Keratinocyte (primary cell): ENCODE measurements around the gene UNC13B. TPM values are rescaled to one million over a fixed set of nuclear protein-coding genes. Genes with fewer than 3 reads are reported as not detected.

Experiments used
- DNase-seq: peaks from one replicate; pipeline ENCODE4 v3.0.0-alpha.2; 2011; ENCODE audit warnings: low read depth, missing footprints, low spot score
- FAIRE-seq: peaks from 2 replicates; lab custom pipeline; 2011; peaks lifted over from hg19 to GRCh38; lab: Jason Lieb, UNC
- H2AFZ ChIP-seq: 2 replicates; pipeline ENCODE4 v1.6.0; 2012; ENCODE audit warnings: low read length, control low read depth, inconsistent platforms; ENCODE audit not compliant: control insufficient read depth
- H3K27ac ChIP-seq: 2 replicates; pipeline ENCODE4 v1.5.1; 2011; ENCODE audit warnings: low read length; ENCODE audit not compliant: control insufficient read depth, insufficient read depth
- H3K27me3 ChIP-seq: 3 replicates; pipeline ENCODE4 v1.6.0; 2011; ENCODE audit warnings: low read length; ENCODE audit not compliant: control insufficient read depth, insufficient read depth; ENCODE audit errors: extremely low read depth
- H3K36me3 ChIP-seq, 2 experiments: 2 replicates in 1 of 2; 3 replicates in 1 of 2; pipeline ENCODE4 v1.5.1; 2011; ENCODE audit warnings: low read length in 2 of 2, mild to moderate bottlenecking in 1 of 2; ENCODE audit not compliant: control insufficient read depth in 2 of 2, insufficient read depth in 2 of 2; ENCODE audit errors: extremely low read depth in 1 of 2
- H3K4me1 ChIP-seq: 3 replicates; pipeline ENCODE4 v1.5.1; 2011; ENCODE audit warnings: low read length; ENCODE audit not compliant: control insufficient read depth, insufficient read depth; ENCODE audit errors: extremely low read depth
- H3K4me2 ChIP-seq: 3 replicates; pipeline ENCODE4 v1.6.0; 2011; ENCODE audit warnings: low read depth, low read length; ENCODE audit not compliant: control insufficient read depth, insufficient read depth; ENCODE audit errors: extremely low read depth
- H3K4me3 ChIP-seq, 3 experiments: fragments of 200-600 bp in 1 of 3; sonication (generic) in 1 of 3; 2 replicates in 2 of 3; 3 replicates in 1 of 3; pipeline ENCODE4 v1.5.1; 2011 to 2016; ENCODE audit warnings: low read length in 3 of 3, mild to moderate bottlenecking in 3 of 3, control low read depth in 2 of 3, inconsistent platforms in 1 of 3, low read depth in 1 of 3, mixed read lengths in 1 of 3, mixed run types in 1 of 3, moderate library complexity in 1 of 3; ENCODE audit not compliant: control insufficient read depth in 2 of 3, insufficient read depth in 2 of 3; ENCODE audit errors: extremely low read depth in 1 of 3
- H3K79me2 ChIP-seq: 2 replicates; pipeline ENCODE4 v1.6.0; 2012; ENCODE audit warnings: low read length; ENCODE audit not compliant: control insufficient read depth, insufficient read depth
- H3K9ac ChIP-seq: 3 replicates; pipeline ENCODE4 v1.6.0; 2011; ENCODE audit warnings: low read length; ENCODE audit not compliant: control insufficient read depth, insufficient read depth; ENCODE audit errors: extremely low read depth
- H3K9me1 ChIP-seq: 3 replicates; pipeline ENCODE4 v1.6.0; 2011; ENCODE audit warnings: low read length; ENCODE audit not compliant: control insufficient read depth, insufficient read depth; ENCODE audit errors: extremely low read depth
- H3K9me3 ChIP-seq: 2 replicates; pipeline ENCODE4 v1.5.1; 2012; ENCODE audit warnings: low read depth, low read length; ENCODE audit not compliant: control insufficient read depth
- H4K20me1 ChIP-seq: 3 replicates; pipeline ENCODE4 v1.6.0; 2011; ENCODE audit warnings: low read length; ENCODE audit not compliant: control insufficient read depth, insufficient read depth; ENCODE audit errors: extremely low read depth
- EZH2 ChIP-seq: IDR thresholded peaks from one replicate; pipeline ENCODE4 v1.6.1; 2012; ENCODE audit warnings: inconsistent platforms, mild to moderate bottlenecking, low read length, moderate library complexity
- dilution Hi-C: fragments of 300-500 bp; cut with MboI; formaldehyde crosslinking; loops from one replicate; pipeline ENCODE4 v1.7.0; 2020; ENCODE audit warnings: low sequenced_read_pairs; ENCODE audit not compliant: extremely low pct_ligation_motif_present
- polyA plus RNA-seq, 5 experiments: library from polyadenylated mRNA; depleted of rRNA in 3 of 5; stranded (reverse) in 3 of 5; stranded (forward) in 1 of 5; unstranded in 1 of 5; fragments of >200 nt; gene quantifications; 1 replicate in 1 of 5; 2 replicates in 3 of 5; 3 replicates in 1 of 5; pipeline versions ENCODE4 v1.2.1 to v1.2.3, GENCODE V29; 2011 to 2012; ENCODE audit warnings: missing spikeins in 2 of 5, low read depth in 1 of 5, low replicate concordance in 1 of 5
- TF ChIP-seq, protein P1 (sequence below), 3 experiments: IDR thresholded peaks in 1 of 3; conservative IDR thresholded peaks in 1 of 3; optimal IDR thresholded peaks in 1 of 3; 2 replicates in 2 of 3; 3 replicates in 1 of 3; pipeline versions ENCODE3 to v1.5.1; 2011; ENCODE audit warnings: low read length in 3 of 3, mild to moderate bottlenecking in 3 of 3, moderate library complexity in 2 of 3, control low read depth in 1 of 3, inconsistent platforms in 1 of 3; ENCODE audit not compliant: insufficient read depth in 2 of 3; ENCODE audit errors: extremely low read depth in 1 of 3

UNC13B gene
- polyA plus RNA-seq, 1 donor (not counting 4 experiments of a cell fraction or from before 2014, with no cell fraction given): 9.3 TPM

DNA sequence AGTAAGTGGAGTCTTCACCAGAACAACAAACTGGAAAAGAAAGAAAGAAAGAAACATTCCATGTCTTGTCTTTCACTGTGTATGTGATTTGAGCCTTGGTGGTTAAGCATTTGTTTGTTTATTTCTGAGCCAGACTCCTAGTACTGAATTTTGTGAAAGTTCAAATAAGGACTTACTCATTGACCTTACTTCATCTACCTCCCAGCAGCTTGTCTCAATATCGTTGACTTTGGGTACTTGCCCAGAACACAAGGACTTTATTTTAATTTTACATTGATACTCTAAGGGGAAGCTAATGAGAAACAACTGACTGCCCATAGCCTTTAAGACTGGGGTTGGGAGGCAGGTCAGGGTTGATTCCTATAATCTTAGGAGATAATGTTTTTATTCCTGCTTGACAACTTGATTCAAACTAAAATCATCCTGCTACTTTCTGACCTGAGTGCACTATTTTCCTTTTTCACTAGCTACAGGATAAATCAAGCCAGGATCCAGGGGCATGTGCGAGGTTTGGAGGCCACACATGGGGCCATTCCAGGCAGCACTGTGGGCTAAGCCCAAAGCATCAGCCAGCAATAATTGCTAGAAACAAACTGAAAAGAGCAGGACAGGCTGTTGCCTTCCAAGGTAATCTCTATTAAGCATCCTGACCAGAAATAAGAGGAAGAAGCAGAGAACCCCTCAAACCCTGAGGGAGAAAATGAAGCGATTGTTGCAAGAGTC lies 189.2 kb downstream of the UNC13B start:
- no peaks in the 10 kb centered on the region for H3K36me3 ChIP-seq
- FAIRE-seq: no peak
- no peaks in the 10 kb centered on the region for H4K20me1 ChIP-seq

DNA sequence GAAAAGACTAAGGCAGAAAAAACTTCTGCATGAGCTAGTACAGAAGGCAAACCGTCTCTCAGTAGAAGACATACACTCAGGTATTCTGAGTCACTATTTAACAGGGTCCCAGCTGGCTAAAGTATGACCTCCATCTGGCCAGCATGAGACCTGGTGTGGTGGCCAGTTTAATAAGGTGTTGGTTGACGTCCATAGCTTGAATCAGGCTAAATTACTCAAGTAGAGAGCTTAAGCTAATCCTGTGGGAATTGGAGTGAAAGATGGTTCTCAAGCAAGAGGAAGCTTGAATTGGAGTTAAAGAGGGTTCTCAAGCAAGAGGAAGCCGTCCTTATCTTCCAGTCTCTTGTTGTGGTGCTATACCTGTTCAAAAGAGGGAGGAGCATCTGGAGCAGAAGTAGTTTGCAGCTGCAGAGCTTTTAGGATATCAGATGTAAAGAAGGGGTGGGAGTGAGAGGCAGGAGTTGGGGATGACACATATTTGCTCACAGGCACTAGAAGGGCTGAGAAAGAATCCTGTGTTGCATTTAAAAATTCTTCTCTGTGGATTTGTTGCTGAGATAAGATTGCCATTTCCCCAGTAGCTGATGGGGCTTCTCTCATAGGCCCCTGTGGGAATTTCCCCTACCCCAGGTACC lies 192.0 kb downstream of the UNC13B start:
- Histone ChIP-seq H3K4me3 (no peak overlapping the region), H3K27me3 (no peaks in the 10 kb centered on the region), H4K20me1 (no peaks in the 10 kb centered on the region), H3K4me1 (no peaks in the 10 kb centered on the region), H3K27ac (no peak overlapping the region), H3K9me3 (no peaks in the 10 kb centered on the region), H3K79me2 (no peaks in the 10 kb centered on the region), H3K9ac (no peak overlapping the region), H3K36me3 (no peaks in the 10 kb centered on the region), H2AFZ (no peak overlapping the region), H3K9me1 (no peaks in the 10 kb centered on the region), H3K4me2 (no peak overlapping the region)
- dilution Hi-C loops: no loop called here
- FAIRE-seq (no peak), DNase-seq (no peak)
- TF ChIP-seq, protein P1, sequence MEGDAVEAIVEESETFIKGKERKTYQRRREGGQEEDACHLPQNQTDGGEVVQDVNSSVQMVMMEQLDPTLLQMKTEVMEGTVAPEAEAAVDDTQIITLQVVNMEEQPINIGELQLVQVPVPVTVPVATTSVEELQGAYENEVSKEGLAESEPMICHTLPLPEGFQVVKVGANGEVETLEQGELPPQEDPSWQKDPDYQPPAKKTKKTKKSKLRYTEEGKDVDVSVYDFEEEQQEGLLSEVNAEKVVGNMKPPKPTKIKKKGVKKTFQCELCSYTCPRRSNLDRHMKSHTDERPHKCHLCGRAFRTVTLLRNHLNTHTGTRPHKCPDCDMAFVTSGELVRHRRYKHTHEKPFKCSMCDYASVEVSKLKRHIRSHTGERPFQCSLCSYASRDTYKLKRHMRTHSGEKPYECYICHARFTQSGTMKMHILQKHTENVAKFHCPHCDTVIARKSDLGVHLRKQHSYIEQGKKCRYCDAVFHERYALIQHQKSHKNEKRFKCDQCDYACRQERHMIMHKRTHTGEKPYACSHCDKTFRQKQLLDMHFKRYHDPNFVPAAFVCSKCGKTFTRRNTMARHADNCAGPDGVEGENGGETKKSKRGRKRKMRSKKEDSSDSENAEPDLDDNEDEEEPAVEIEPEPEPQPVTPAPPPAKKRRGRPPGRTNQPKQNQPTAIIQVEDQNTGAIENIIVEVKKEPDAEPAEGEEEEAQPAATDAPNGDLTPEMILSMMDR (optimal IDR thresholded peaks at IDR 0.05 in 1 of 3, IDR thresholded peaks at IDR 0.05 in 1 of 3, conservative IDR thresholded peaks at IDR 0.05 in 1 of 3; ENCODE audit: extremely low read depth in 1 of 3, insufficient read depth in 2 of 3, low read length in 3 of 3): no peak

More for the DNA sequence above, 189.2 kb downstream of the UNC13B start:
- no peaks in the 10 kb centered on the region for H3K4me1 ChIP-seq
- no peak overlapping the region for H3K9ac ChIP-seq
- no peak overlapping the region for H3K27ac ChIP-seq
- H3K4me3 ChIP-seq: no peak overlapping the region
- H3K9me3 ChIP-seq: no peaks in the 10 kb centered on the region
- dilution Hi-C loops: no loop called here
- no peaks in the 10 kb centered on the region for H3K79me2 ChIP-seq
- H2AFZ ChIP-seq: no peak overlapping the region
- no peak for DNase-seq
- H3K9me1 ChIP-seq: no peaks in the 10 kb centered on the region
- H3K4me2 ChIP-seq: no peak overlapping the region
- TF ChIP-seq, protein P1 (optimal IDR thresholded peaks at IDR 0.05 in 1 of 3, IDR thresholded peaks at IDR 0.05 in 1 of 3, conservative IDR thresholded peaks at IDR 0.05 in 1 of 3; ENCODE audit: extremely low read depth in 1 of 3, insufficient read depth in 2 of 3, low read length in 3 of 3): no peak
- TF ChIP-seq EZH2: no peak
- no peaks in the 10 kb centered on the region for H3K27me3 ChIP-seq
